IMR-90 (cell line): ENCODE measurements around the gene NKAIN2. TPM values are rescaled to one million over a fixed set of nuclear protein-coding genes. Genes with fewer than 3 reads are reported as not detected.

ENCODE experiments used
- ATAC-seq: fragments of 200-7000 bp; cut with Tn5 transposase; 2 replicates; pipeline ENCODE4 v1.9.1; 2020; ENCODE audit warnings: low read depth, mild to moderate bottlenecking, moderate library complexity
- BruUV-seq: library from RNA; stranded (reverse); fragments of 400-500 nt; replicated peaks from 2 replicates; lab custom pipeline; 2021; lab: Mats Ljungman, UMichigan
- CTCF ChIA-PET: fragments of 300-600 bp; formaldehyde crosslinking; extraction: SDS; loops from one replicate; lab custom pipeline; 2021; ENCODE audit warnings: antibody characterized with exemption; lab: Yijun Ruan, JAX
- POLR2A ChIA-PET: fragments of 300-600 bp; sonication (Branson Sonifier 250); formaldehyde crosslinking; loops from one replicate; lab custom pipeline; 2022; ENCODE audit warnings: antibody characterized with exemption; ENCODE audit not compliant: unreplicated experiment; lab: Charles Lee
- DNase-seq: peaks from one replicate; pipeline ENCODE4 v3.0.0; 2013
- H2AFZ ChIP-seq: replicated peaks from 2 replicates; pipeline ENCODE3; 2013; ENCODE audit warnings: low read length, mild to moderate bottlenecking; ENCODE audit not compliant: poor library complexity
- H2AK5ac ChIP-seq: 2 replicates; pipeline ENCODE4 v1.6.1; 2013; ENCODE audit warnings: low read depth, low read length, inconsistent platforms
- H2AK9ac ChIP-seq: replicated peaks from 2 replicates; pipeline ENCODE3; 2013; ENCODE audit warnings: mild to moderate bottlenecking, low read depth, low read length, moderate library complexity; ENCODE audit not compliant: poor library complexity
- H2BK120ac ChIP-seq: 2 replicates; pipeline ENCODE4 v1.6.1; 2013; ENCODE audit warnings: low read depth, low read length, inconsistent platforms
- H2BK15ac ChIP-seq: 3 replicates; pipeline ENCODE4 v1.6.1; 2013; ENCODE audit warnings: low read depth, low read length, inconsistent platforms
- H2BK20ac ChIP-seq: 2 replicates; pipeline ENCODE4 v1.6.1; 2013; ENCODE audit warnings: low read depth, mild to moderate bottlenecking, inconsistent platforms, low read length, moderate library complexity
- H2BK5ac ChIP-seq: 2 replicates; pipeline ENCODE4 v1.6.1; 2013; ENCODE audit warnings: mild to moderate bottlenecking, low read depth, low read length, inconsistent platforms; ENCODE audit not compliant: poor library complexity, severe bottlenecking
- H3K14ac ChIP-seq: replicated peaks from 2 replicates; pipeline ENCODE4 v1.6.1; 2013; ENCODE audit warnings: low read depth, low read length, inconsistent platforms
- H3K18ac ChIP-seq: 2 replicates; pipeline ENCODE4 v1.6.1; 2013; ENCODE audit warnings: low read depth, low read length, control low read depth
- H3K23ac ChIP-seq: 2 replicates; pipeline ENCODE4 v1.6.1; 2013; ENCODE audit warnings: low read depth, low read length, inconsistent platforms
- H3K27ac ChIP-seq: 2 replicates; pipeline ENCODE4 v1.5.1; 2013; ENCODE audit warnings: mild to moderate bottlenecking, control low read depth, low read length; ENCODE audit not compliant: insufficient read depth
- H3K27me3 ChIP-seq: 2 replicates; pipeline ENCODE4 v1.6.1; 2013; ENCODE audit warnings: low read length; ENCODE audit not compliant: control insufficient read depth, insufficient read depth
- H3K36me3 ChIP-seq: 2 replicates; pipeline ENCODE4 v1.6.1; 2013; ENCODE audit warnings: low read length, mixed read lengths; ENCODE audit not compliant: control insufficient read depth, insufficient read depth
- H3K4ac ChIP-seq: 2 replicates; pipeline ENCODE4 v1.6.1; 2013; ENCODE audit warnings: low read depth, low read length, inconsistent platforms
- H3K4me1 ChIP-seq: 2 replicates; pipeline ENCODE4 v1.6.1; 2013; ENCODE audit warnings: low read length, mixed read lengths; ENCODE audit not compliant: control insufficient read depth, insufficient read depth
- H3K4me2 ChIP-seq: 2 replicates; pipeline ENCODE4 v1.6.1; 2013; ENCODE audit warnings: low read depth, mild to moderate bottlenecking, control low read depth, low read length, moderate library complexity
- H3K4me3 ChIP-seq: 2 replicates; pipeline ENCODE4 v1.5.1; 2013; ENCODE audit warnings: low read depth, mild to moderate bottlenecking, control low read depth, low read length, moderate library complexity; ENCODE audit not compliant: insufficient read depth
- H3K56ac ChIP-seq: 2 replicates; pipeline ENCODE4 v1.6.1; 2013; ENCODE audit warnings: low read length, inconsistent platforms; ENCODE audit not compliant: insufficient read depth; ENCODE audit errors: extremely low read depth
- H3K79me1 ChIP-seq, 2 experiments: 2 replicates each; pipeline ENCODE4 v1.6.1; 2013; ENCODE audit warnings: low read length in 2 of 2, inconsistent platforms in 1 of 2, low read depth in 1 of 2
- H3K9ac ChIP-seq: 2 replicates; pipeline ENCODE4 v1.6.1; 2013; ENCODE audit warnings: low read depth, low read length, control low read depth
- H3K9me1 ChIP-seq: 2 replicates; pipeline ENCODE4 v1.6.1; 2013; ENCODE audit warnings: low read length, inconsistent platforms; ENCODE audit not compliant: insufficient read depth
- H3K9me3 ChIP-seq: 2 replicates; pipeline ENCODE4 v1.6.1; 2013; ENCODE audit warnings: low read length; ENCODE audit not compliant: control insufficient read depth, insufficient read depth
- H4K20me1 ChIP-seq: 2 replicates; pipeline ENCODE4 v1.6.1; 2013; ENCODE audit warnings: low read length, inconsistent platforms; ENCODE audit not compliant: insufficient read depth
- H4K5ac ChIP-seq: 2 replicates; pipeline ENCODE4 v1.6.1; 2013; ENCODE audit warnings: mild to moderate bottlenecking, low read depth, low read length, control low read depth
- H4K8ac ChIP-seq, 2 experiments: 2 replicates each; pipeline ENCODE4 v1.6.1; 2013; ENCODE audit warnings: low read depth in 2 of 2, low read length in 2 of 2, control low read depth in 1 of 2, inconsistent platforms in 1 of 2
- H4K91ac ChIP-seq: 2 replicates; pipeline ENCODE4 v1.6.1; 2013; ENCODE audit warnings: low read depth, low read length, inconsistent platforms; ENCODE audit not compliant: insufficient read depth
- CHD1 ChIP-seq: IDR thresholded peaks from 2 replicates; pipeline ENCODE4 v1.6.1; 2012; ENCODE audit warnings: low read depth, low read length, improper control_type of control experiment
- FOS ChIP-seq: fragments of 150-350 bp; IDR thresholded peaks from 2 replicates; pipeline ENCODE4 v1.6.1; 2016; ENCODE audit warnings: low read depth, low read length
- WGBS, 2 experiments: methylation state at CpG; one replicate each; pipeline versions ENCODE4 v1.1.5 to v1.1.7; 2013; ENCODE audit warnings: missing lambda C conversion rate in 2 of 2; ENCODE audit not compliant: insufficient read length in 1 of 2; ENCODE audit errors: extremely low coverage in 2 of 2; 5-methylcytosine and 5-hydroxymethylcytosine counted together
- dilution Hi-C: fragments of 300-500 bp; cut with HindIII; formaldehyde crosslinking; loops from one replicate; pipeline ENCODE4 v1.14.3; 2018; ENCODE audit warnings: low sequenced_read_pairs; ENCODE audit not compliant: unreplicated experiment
- in situ Hi-C: fragments of 300-500 bp; cut with MboI; formaldehyde crosslinking; loops from 3 replicates; pipeline ENCODE4 v1.14.3; 2019; ENCODE audit warnings: low sequenced_read_pairs, inconsistent platforms, mixed read lengths
- intact Hi-C: fragments of 100-400 bp; cut with micrococcal nuclease; formaldehyde crosslinking; loops from 2 replicates; pipeline ENCODE4 v1.10.0; 2022
- polyA plus RNA-seq, 3 experiments: library from polyadenylated mRNA; depleted of rRNA; stranded (reverse); fragments of >200 nt; gene quantifications; 2 replicates each; pipeline ENCODE4 v1.2.3, GENCODE V29; 2012; ENCODE audit warnings: low replicate concordance in 1 of 3
- total RNA-seq: library from RNA; depleted of rRNA; stranded (reverse); fragments of >200 nt; gene quantifications from 2 replicates; pipeline ENCODE4 v1.2.3, GENCODE V29; 2012

Gene NKAIN2
- total and polyA plus RNA-seq, 2 of the 4 experiments (the other 2 are of a cell fraction): not detected

DNA sequence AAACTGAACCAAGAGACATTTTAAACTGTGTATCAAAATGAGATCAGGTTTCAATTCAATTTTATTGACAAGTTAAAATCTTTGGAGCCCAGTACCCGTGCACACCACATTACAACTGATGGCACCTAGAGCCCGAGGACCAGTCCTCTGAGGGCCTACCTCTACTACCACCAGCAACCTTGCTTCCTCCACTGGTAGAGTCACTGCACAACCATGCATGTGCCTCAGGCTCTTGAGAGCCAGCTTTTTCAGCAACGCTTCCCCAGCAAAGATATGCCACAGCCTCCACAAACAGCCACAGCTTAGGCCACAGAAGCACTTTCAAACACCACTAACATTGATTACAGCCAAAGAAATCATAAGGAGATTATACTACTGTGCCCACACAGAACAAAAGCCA, 830.0 kb downstream of the NKAIN2 start:
- Histone ChIP-seq H3K9me1 (no peaks in the 10 kb centered on the region), H2BK20ac (no peak overlapping the region), H3K9me3 (no peaks in the 10 kb centered on the region), H2BK120ac (no peak overlapping the region), H3K4me1 (no peaks in the 10 kb centered on the region), H3K14ac (no peak overlapping the region), H4K5ac (no peak overlapping the region), H3K9ac (no peak overlapping the region), H3K27ac (no peak overlapping the region), H3K18ac (no peak overlapping the region), H3K79me1 (no peaks in the 10 kb centered on the region), H3K56ac (no peak overlapping the region), H2AK5ac (no peak overlapping the region), H3K36me3 (no peaks in the 10 kb centered on the region), H2AFZ (no peak overlapping the region), H3K4ac (no peak overlapping the region), H3K27me3 (no peaks in the 10 kb centered on the region), H2AK9ac (no peak overlapping the region), H2BK5ac (no peak overlapping the region), H3K23ac (no peak overlapping the region), H4K8ac (no peak overlapping the region), H4K91ac (no peak overlapping the region), H3K4me2 (no peak overlapping the region), H2BK15ac (no peak overlapping the region), H4K20me1 (no peaks in the 10 kb centered on the region), H3K4me3 (no peak overlapping the region)
- no peak for DNase-seq
- intact Hi-C loops: no loop called here
- no peak for ATAC-seq
- dilution Hi-C loops: no loop called here
- no peak for TF ChIP-seq FOS
- TF ChIP-seq CHD1: no peak
- POLR2A ChIA-PET: no interaction called here
- no TSS peak for BruUV-seq
- WGBS, 2 experiments: no CpG with 5 or more reads among the region's 3 CpGs
- in situ Hi-C loops: no loop called here
- CTCF ChIA-PET: interaction anchor here (0.6 kb wide), 1 partner anchor 770 kb away, joined by 5 read pairs; no protein-coding TSS in a partner anchor
